Measurements from ENCODE around the gene UBAP1.

GRCh38 chr9:34177593-34178435 lies 1.0 kb upstream of the UBAP1 start:
- TF ChIP-seq POLR2A (IDR thresholded peaks at IDR 0.05; ENCODE audit: low read length) (no peak), GATA1 (IDR thresholded peaks at IDR 0.05; ENCODE audit: low read depth, low read length) (no peak)

Data from erythroblast (primary cell).